T-helper 2 cell treated with Interferon-gamma antibody and Interleukin-4, amounts not matched to agents 100 ng/mL and 5 ng/mL, for 36 hours (primary cell): ENCODE results near the gene CST11. TPM values are rescaled to one million over a fixed set of nuclear protein-coding genes. Genes with fewer than 3 reads are reported as not detected.
"Not testable (repeated sequence)": the region's sequence is repeated elsewhere in the genome, so short reads cannot be mapped to it uniquely, and the experiment has no call there.

Source experiments
- intact Hi-C: fragments of 100-400 bp; cut with micrococcal nuclease; formaldehyde crosslinking; loops from one replicate; pipeline ENCODE4 v1.15.1; 2023
- total RNA-seq: library from RNA; stranded (reverse); gene quantifications from 2 replicates; pipeline ENCODE4 v1.2.3, GENCODE V29; 2022

CST11 gene
- not detected in 2 replicates for total RNA-seq

- intact Hi-C loops, result no loop called here
These were observed at the start of gene CST11 for GRCh38 chr20:23452776-23453175. Gene CST11, minus strand, starts transcription at chr20:23452876. Its CDS starts 65 bp downstream, at chr20:23452811.

- intact Hi-C loops, result no loop called here
These were observed 49.2 kb upstream of the CST11 start for GRCh38 chr20:23501926-23502325.

- intact Hi-C loops, result no loop called here
These were observed 44.9 kb upstream of the CST11 start for GRCh38 chr20:23497536-23497935.

GRCh38 chr20:23493172-23493772 lies 40.6 kb upstream of the CST11 start:
- intact Hi-C loops, result no loop called here

- intact Hi-C loops, result no loop called here
These were observed 39.6 kb upstream of the CST11 start for GRCh38 chr20:23492292-23492691.

GRCh38 chr20:23490817-23491216 lies 38.1 kb upstream of the CST11 start, which contains the start of gene CST8:
Gene CST8, plus strand, starts transcription at chr20:23491117. Its CDS starts 551 bp downstream, at chr20:23491668.
- intact Hi-C loops, result no loop called here

- intact Hi-C loops, result no loop called here
These were observed 36.3 kb upstream of the CST11 start for GRCh38 chr20:23488996-23489395.

GRCh38 chr20:23488470-23488869 lies 35.8 kb upstream of the CST11 start:
- intact Hi-C loops, result no loop called here

- intact Hi-C loops, result no loop called here
These were observed 31.4 kb upstream of the CST11 start for GRCh38 chr20:23484081-23484480.

- intact Hi-C loops, result no loop called here
These were observed 29.5 kb upstream of the CST11 start for GRCh38 chr20:23482138-23482537.

- intact Hi-C loops, result no loop called here
These were observed 26.4 kb upstream of the CST11 start for GRCh38 chr20:23479043-23479442.

GRCh38 chr20:23477223-23477622 lies 24.5 kb upstream of the CST11 start:
- intact Hi-C loops, result no loop called here

- intact Hi-C loops, result no loop called here
These were observed 23.5 kb upstream of the CST11 start for GRCh38 chr20:23476015-23476754.

GRCh38 chr20:23475395-23475794 lies 22.7 kb upstream of the CST11 start:
- intact Hi-C loops, result no loop called here

- intact Hi-C loops, result not testable (repeated sequence)
These were observed 20.6 kb upstream of the CST11 start for GRCh38 chr20:23473293-23473692.

GRCh38 chr20:23472306-23472705 lies 19.6 kb upstream of the CST11 start:
- intact Hi-C loops, result not testable (repeated sequence)

- intact Hi-C loops, result not testable (repeated sequence)
These were observed 14.3 kb upstream of the CST11 start for GRCh38 chr20:23466961-23467360.

- intact Hi-C loops, result no loop called here
These were observed 8.5 kb upstream of the CST11 start for GRCh38 chr20:23461180-23461579.

- intact Hi-C loops, result no loop called here
These were observed 6.9 kb upstream of the CST11 start for GRCh38 chr20:23459461-23460150.

- intact Hi-C loops, result no loop called here
These were observed 4.2 kb upstream of the CST11 start for GRCh38 chr20:23456873-23457272.

GRCh38 chr20:23456409-23456808 lies 3.7 kb upstream of the CST11 start:
- intact Hi-C loops, result no loop called here

GRCh38 chr20:23455639-23456038 lies 3.0 kb upstream of the CST11 start:
- intact Hi-C loops, result no loop called here
